Retinal pigment epithelial cell (primary cell): ENCODE data around the gene KRTAP10-6.
"Not testable (repeated sequence)": the region's sequence is repeated elsewhere in the genome, so short reads cannot be mapped to it uniquely, and the experiment has no call there.

Source experiments
- DNase-seq: peaks from one replicate; pipeline ENCODE4 v3.0.0-alpha.2; 2010; ENCODE audit warnings: low read depth
- H3K4me3 ChIP-seq: 2 replicates; pipeline ENCODE4 v1.5.1; 2011; ENCODE audit warnings: mild to moderate bottlenecking, low read length, control low read depth, moderate library complexity
- CTCF ChIP-seq: conservative IDR thresholded peaks from 2 replicates; pipeline ENCODE4 v1.5.1; 2011; ENCODE audit warnings: low read depth, low read length, control low read depth, inconsistent platforms

Gene KRTAP10-6

DNA sequence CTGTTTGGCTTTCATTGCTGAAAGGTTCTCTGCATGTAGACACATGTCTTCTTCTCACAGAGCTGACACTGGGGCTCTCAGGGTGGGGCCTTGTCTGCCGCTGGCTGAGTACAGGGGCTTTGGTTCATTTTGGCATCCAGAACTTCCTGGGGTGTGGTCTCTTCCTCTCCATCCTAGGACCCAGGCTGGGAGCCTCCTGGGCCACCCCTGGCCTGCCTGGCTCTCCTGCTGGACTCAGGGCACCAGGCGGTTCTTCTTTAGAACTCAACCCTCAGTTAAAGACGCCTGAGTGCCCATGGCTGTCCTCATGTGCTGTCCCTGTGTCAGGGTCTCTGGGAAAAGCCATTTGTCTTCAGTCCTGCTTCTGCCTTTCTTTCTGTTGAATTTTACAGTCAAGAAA lies 6.4 kb downstream of the KRTAP10-6 start:
- no peak overlapping the region for H3K4me3 ChIP-seq
- DNase-seq: no peak
- TF ChIP-seq CTCF: no peak

DNA sequence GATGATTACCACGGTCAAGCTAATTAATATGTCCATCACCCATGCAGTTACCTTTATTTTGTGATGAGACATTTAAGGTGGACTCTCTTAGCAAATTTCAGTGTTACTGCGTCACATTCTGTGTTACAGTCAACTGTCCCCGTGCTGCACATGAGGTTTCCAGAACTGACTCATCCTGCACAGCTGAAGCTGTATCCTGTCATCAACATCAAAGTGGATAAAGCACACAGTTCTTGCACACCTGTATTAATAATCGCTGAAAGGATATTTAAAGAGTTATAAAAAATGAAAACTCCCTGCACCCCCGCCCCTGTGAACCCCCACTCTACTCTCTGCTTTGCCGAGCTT lies 8.5 kb downstream of the KRTAP10-6 start:
- no peak for TF ChIP-seq CTCF
- no peak for DNase-seq
- no peak overlapping the region for H3K4me3 ChIP-seq

DNA sequence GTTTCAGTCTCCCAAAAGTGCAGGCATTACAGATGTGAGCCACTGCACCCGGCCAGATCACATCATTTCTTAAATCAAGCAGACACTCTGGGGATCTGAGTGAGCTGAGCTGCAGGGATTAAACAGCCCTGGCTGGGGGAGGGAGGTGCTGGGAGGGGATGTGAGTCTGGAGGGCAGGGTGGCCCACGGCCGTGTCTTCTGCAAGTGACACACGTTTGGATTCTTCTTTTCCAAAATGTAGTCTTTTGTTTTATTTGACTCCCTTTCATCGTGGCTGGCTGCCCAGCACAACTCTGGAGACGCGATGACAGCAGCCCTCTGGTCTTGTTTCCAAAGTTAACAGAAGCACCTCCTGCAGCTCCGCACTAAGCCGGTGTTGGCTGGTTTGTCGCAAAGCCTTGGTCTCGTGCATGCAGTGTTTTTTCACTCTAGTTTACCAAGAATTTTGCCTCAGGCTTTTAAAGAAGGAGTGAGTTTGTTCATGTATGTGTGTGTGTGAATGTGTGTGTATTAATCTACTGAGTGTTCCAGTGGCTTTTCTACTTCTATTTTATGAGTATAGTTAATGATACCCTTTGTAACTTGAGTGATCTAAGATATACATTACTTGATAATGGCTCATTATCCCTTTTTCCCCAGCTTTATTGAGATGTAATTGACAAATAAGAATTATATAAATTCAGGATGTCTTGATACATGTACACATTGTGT lies 9.1 kb downstream of the KRTAP10-6 start:
- DNase-seq: no peak
- H3K4me3 ChIP-seq: no peak overlapping the region
- TF ChIP-seq CTCF: no peak

DNA sequence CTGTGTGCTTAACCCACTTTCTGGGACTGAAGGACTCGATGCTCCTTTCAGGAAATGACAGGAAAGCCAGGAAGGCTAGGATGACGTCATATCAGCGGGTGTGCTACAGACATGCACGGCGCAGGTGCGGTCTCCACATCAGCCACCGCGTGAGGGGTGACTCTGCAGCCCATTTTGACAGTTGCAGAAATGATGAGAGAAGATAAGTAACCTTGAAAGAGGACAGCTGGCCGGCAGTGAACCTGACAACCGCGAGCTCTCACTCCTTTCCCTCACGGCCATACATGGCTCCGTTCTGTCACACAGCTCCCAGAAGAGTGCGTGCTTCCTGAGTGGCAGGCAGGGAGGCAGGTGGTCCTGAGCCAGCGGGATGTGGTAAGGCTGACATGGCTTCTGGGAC lies 10.2 kb downstream of the KRTAP10-6 start:
- no peak for TF ChIP-seq CTCF
- no peak overlapping the region for H3K4me3 ChIP-seq
- no peak for DNase-seq

DNA sequence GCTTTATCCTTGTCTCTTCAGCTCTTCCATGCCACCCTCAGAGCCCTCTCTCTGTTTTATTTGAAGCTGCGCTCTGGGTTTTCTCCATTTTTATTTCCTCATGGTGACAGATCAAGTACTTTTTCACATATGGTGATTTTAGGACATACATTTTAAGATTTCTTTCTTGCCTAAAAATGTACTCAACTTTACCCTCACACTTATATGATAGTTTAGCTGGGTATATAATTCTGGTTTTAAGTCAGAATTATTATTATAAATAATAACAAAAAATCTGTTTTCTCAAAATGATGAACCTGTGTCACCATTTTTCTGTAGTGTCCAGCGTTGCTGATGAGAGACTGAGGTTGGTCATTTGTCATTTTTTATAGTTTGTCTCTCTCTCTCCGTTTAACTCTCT lies 11.1 kb downstream of the KRTAP10-6 start:
- no peak for TF ChIP-seq CTCF
- H3K4me3 ChIP-seq: no peak overlapping the region
- no peak for DNase-seq

GRCh38 chr21:44580231-44580821 lies 12.0 kb downstream of the KRTAP10-6 start, which contains the start of gene KRTAP10-5:
TSS of gene KRTAP10-5 (minus strand) at chr21:44580604. CDS start at chr21:44580578, 26 bp downstream.
- not testable (repeated sequence) for DNase-seq, H3K4me3 ChIP-seq

GRCh38 chr21:44579833-44580144 lies 12.5 kb downstream of the KRTAP10-6 start:
- no peak for TF ChIP-seq CTCF

More at GRCh38 chr21:44579833-44580144, 12.5 kb downstream of the KRTAP10-6 start:
- H3K4me3 ChIP-seq: no peak overlapping the region
- no peak for DNase-seq
